ENCODE measurements around the gene RBM4B. TPM values are rescaled to one million over a fixed set of nuclear protein-coding genes. Genes with fewer than 3 reads are reported as not detected.

Gene RBM4B
- total and polyA plus RNA-seq, 2 experiments from 2014 or later: 28.0 to 31.0 TPM

DNA sequence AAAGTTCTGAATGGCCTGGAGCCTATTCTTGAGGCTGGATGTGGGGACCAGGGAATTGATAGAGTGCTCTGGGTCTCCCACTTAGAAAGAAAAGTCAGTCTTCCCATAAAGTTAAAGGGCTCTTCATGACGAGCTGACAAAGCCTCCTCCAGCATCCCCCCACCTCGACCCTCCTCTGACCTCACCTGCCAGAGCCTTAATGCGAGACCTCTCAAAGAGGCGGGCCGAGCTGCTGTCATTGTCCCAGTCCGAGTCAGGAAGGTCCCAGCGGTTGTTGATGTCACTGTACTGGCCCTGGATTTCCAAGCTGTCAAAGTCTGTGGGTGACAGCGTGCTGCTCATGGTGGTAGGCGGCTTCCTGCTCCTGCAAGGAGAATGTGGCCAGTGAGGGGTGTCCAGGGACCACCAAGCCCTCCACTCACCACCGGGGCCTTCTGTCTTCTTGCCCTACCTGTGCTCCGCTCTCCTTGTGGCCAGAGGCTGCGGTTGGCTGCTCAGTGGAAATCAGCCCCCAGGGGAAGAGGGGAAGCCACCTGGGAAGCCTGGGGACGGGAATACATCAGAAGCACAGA lies 43.3 kb upstream of the RBM4B start:
- Histone ChIP-seq H3F3A (replicated peaks; ENCODE audit: low read depth) (peaks cover 16% of the 10 kb centered on the region; the same call in 1 of the 2 replicates), H4K20me1 (replicated peaks; ENCODE audit: insufficient read depth) (peaks cover 6% of the 10 kb centered on the region), H3K4me1 (ENCODE audit: insufficient read depth) (peaks cover 27% of the 10 kb centered on the region), H3K36me3 (ENCODE audit: insufficient read depth) (no peaks in the 10 kb centered on the region), H2AFZ (no peak overlapping the region), H3K4me3 (no peak overlapping the region), H3K27me3 (ENCODE audit: insufficient read depth) (peaks cover 4% of the 10 kb centered on the region), H3K4me2 (0 out of 2 replicates have a peak overlapping the region, but pooled peaks have one; percentile 78), H3K27ac (ENCODE audit: low read depth) (no peak overlapping the region; the same call in 1 of the 2 replicates), H3K79me2 (replicated peaks; ENCODE audit: insufficient read depth) (no peaks in the 10 kb centered on the region; the same call in none of the 2 replicates), H3K9me2 (ENCODE audit: insufficient read depth) (no peaks in the 10 kb centered on the region)
- Mint-ChIP-seq H3K36me3 (ENCODE audit: low read depth) (peaks cover 10% of the 10 kb centered on the region), H3K27ac (peak overlapping the region; percentile 77; the same call in 1 of the 2 replicates), H3K9me3 (no peaks in the 10 kb centered on the region), H3K4me3 (no peak overlapping the region; the same call in 2 of the 3 replicates), H3K4me1 (peaks cover 65% of the 10 kb centered on the region), H3K27me3 (ENCODE audit: insufficient read depth, low read depth, poor library complexity) (peaks cover 20% of the 10 kb centered on the region)
- TF ChIP-seq ZNF331 (CRISPR knock-in tag; IDR thresholded peaks at IDR 0.05; ENCODE audit: low read depth): no peak
- TF ChIP-seq, protein P1, sequence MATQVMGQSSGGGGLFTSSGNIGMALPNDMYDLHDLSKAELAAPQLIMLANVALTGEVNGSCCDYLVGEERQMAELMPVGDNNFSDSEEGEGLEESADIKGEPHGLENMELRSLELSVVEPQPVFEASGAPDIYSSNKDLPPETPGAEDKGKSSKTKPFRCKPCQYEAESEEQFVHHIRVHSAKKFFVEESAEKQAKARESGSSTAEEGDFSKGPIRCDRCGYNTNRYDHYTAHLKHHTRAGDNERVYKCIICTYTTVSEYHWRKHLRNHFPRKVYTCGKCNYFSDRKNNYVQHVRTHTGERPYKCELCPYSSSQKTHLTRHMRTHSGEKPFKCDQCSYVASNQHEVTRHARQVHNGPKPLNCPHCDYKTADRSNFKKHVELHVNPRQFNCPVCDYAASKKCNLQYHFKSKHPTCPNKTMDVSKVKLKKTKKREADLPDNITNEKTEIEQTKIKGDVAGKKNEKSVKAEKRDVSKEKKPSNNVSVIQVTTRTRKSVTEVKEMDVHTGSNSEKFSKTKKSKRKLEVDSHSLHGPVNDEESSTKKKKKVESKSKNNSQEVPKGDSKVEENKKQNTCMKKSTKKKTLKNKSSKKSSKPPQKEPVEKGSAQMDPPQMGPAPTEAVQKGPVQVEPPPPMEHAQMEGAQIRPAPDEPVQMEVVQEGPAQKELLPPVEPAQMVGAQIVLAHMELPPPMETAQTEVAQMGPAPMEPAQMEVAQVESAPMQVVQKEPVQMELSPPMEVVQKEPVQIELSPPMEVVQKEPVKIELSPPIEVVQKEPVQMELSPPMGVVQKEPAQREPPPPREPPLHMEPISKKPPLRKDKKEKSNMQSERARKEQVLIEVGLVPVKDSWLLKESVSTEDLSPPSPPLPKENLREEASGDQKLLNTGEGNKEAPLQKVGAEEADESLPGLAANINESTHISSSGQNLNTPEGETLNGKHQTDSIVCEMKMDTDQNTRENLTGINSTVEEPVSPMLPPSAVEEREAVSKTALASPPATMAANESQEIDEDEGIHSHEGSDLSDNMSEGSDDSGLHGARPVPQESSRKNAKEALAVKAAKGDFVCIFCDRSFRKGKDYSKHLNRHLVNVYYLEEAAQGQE (IDR thresholded peaks at IDR 0.05; ENCODE audit: unreplicated experiment): no peak
- TF ChIP-seq, protein P2, sequence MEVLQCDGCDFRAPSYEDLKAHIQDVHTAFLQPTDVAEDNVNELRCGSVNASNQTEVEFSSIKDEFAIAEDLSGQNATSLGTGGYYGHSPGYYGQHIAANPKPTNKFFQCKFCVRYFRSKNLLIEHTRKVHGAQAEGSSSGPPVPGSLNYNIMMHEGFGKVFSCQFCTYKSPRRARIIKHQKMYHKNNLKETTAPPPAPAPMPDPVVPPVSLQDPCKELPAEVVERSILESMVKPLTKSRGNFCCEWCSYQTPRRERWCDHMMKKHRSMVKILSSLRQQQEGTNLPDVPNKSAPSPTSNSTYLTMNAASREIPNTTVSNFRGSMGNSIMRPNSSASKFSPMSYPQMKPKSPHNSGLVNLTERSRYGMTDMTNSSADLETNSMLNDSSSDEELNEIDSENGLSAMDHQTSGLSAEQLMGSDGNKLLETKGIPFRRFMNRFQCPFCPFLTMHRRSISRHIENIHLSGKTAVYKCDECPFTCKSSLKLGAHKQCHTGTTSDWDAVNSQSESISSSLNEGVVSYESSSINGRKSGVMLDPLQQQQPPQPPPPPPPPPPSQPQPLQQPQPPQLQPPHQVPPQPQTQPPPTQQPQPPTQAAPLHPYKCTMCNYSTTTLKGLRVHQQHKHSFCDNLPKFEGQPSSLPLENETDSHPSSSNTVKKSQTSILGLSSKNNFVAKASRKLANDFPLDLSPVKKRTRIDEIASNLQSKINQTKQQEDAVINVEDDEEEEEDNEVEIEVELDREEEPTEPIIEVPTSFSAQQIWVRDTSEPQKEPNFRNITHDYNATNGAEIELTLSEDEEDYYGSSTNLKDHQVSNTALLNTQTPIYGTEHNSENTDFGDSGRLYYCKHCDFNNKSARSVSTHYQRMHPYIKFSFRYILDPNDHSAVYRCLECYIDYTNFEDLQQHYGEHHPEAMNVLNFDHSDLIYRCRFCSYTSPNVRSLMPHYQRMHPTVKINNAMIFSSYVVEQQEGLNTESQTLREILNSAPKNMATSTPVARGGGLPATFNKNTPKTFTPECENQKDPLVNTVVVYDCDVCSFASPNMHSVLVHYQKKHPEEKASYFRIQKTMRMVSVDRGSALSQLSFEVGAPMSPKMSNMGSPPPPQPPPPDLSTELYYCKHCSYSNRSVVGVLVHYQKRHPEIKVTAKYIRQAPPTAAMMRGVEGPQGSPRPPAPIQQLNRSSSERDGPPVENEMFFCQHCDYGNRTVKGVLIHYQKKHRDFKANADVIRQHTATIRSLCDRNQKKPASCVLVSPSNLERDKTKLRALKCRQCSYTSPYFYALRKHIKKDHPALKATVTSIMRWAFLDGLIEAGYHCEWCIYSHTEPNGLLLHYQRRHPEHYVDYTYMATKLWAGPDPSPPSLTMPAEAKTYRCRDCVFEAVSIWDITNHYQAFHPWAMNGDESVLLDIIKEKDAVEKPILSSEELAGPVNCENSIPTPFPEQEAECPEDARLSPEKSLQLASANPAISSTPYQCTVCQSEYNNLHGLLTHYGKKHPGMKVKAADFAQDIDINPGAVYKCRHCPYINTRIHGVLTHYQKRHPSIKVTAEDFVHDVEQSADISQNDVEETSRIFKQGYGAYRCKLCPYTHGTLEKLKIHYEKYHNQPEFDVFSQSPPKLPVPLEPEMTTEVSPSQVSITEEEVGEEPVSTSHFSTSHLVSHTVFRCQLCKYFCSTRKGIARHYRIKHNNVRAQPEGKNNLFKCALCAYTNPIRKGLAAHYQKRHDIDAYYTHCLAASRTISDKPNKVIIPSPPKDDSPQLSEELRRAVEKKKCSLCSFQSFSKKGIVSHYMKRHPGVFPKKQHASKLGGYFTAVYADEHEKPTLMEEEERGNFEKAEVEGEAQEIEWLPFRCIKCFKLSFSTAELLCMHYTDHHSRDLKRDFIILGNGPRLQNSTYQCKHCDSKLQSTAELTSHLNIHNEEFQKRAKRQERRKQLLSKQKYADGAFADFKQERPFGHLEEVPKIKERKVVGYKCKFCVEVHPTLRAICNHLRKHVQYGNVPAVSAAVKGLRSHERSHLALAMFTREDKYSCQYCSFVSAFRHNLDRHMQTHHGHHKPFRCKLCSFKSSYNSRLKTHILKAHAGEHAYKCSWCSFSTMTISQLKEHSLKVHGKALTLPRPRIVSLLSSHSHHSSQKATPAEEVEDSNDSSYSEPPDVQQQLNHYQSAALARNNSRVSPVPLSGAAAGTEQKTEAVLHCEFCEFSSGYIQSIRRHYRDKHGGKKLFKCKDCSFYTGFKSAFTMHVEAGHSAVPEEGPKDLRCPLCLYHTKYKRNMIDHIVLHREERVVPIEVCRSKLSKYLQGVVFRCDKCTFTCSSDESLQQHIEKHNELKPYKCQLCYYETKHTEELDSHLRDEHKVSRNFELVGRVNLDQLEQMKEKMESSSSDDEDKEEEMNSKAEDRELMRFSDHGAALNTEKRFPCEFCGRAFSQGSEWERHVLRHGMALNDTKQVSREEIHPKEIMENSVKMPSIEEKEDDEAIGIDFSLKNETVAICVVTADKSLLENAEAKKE (CRISPR knock-in tag; IDR thresholded peaks at IDR 0.05): no peak
- no peak for TF ChIP-seq EZH2phosphoT487 (IDR thresholded peaks at IDR 0.05; ENCODE audit: unreplicated experiment)
- no peak for TF ChIP-seq POLR2AphosphoS5 (IDR thresholded peaks at IDR 0.05; ENCODE audit: low read depth)
- TF ChIP-seq NANOG (IDR thresholded peaks at IDR 0.05; ENCODE audit: borderline replicate concordance): no peak
- no peak for TF ChIP-seq EZH2 (IDR thresholded peaks at IDR 0.05; ENCODE audit: low read depth, unreplicated experiment)
- no peak for TF ChIP-seq STAT1 (IDR thresholded peaks at IDR 0.05; ENCODE audit: unreplicated experiment)
- no peak for TF ChIP-seq ZNF114 (CRISPR knock-in tag; IDR thresholded peaks at IDR 0.05)
- no peak for TF ChIP-seq JUNB (IDR thresholded peaks at IDR 0.05; ENCODE audit: unreplicated experiment)
- TF ChIP-seq, protein P3, sequence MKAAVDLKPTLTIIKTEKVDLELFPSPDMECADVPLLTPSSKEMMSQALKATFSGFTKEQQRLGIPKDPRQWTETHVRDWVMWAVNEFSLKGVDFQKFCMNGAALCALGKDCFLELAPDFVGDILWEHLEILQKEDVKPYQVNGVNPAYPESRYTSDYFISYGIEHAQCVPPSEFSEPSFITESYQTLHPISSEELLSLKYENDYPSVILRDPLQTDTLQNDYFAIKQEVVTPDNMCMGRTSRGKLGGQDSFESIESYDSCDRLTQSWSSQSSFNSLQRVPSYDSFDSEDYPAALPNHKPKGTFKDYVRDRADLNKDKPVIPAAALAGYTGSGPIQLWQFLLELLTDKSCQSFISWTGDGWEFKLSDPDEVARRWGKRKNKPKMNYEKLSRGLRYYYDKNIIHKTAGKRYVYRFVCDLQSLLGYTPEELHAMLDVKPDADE (IDR thresholded peaks at IDR 0.05): no peak
- TF ChIP-seq, protein P4, sequence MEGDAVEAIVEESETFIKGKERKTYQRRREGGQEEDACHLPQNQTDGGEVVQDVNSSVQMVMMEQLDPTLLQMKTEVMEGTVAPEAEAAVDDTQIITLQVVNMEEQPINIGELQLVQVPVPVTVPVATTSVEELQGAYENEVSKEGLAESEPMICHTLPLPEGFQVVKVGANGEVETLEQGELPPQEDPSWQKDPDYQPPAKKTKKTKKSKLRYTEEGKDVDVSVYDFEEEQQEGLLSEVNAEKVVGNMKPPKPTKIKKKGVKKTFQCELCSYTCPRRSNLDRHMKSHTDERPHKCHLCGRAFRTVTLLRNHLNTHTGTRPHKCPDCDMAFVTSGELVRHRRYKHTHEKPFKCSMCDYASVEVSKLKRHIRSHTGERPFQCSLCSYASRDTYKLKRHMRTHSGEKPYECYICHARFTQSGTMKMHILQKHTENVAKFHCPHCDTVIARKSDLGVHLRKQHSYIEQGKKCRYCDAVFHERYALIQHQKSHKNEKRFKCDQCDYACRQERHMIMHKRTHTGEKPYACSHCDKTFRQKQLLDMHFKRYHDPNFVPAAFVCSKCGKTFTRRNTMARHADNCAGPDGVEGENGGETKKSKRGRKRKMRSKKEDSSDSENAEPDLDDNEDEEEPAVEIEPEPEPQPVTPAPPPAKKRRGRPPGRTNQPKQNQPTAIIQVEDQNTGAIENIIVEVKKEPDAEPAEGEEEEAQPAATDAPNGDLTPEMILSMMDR (conservative IDR thresholded peaks at IDR 0.05; ENCODE audit: low read depth in 2 of 2): no peak
- no peak for TF ChIP-seq CREB1 (CRISPR knock-in tag; IDR thresholded peaks at IDR 0.05; ENCODE audit: low read depth)
- DNase-seq (ENCODE audit: low spot score) (no peak), ATAC-seq (no peak)
